Measurements from ENCODE around the gene TMC3. TPM values are rescaled to one million over a fixed set of nuclear protein-coding genes. Genes with fewer than 3 reads are reported as not detected.

The TMC3 gene
- total and polyA plus RNA-seq, 2 experiments from 2014 or later, result not detected

DNA sequence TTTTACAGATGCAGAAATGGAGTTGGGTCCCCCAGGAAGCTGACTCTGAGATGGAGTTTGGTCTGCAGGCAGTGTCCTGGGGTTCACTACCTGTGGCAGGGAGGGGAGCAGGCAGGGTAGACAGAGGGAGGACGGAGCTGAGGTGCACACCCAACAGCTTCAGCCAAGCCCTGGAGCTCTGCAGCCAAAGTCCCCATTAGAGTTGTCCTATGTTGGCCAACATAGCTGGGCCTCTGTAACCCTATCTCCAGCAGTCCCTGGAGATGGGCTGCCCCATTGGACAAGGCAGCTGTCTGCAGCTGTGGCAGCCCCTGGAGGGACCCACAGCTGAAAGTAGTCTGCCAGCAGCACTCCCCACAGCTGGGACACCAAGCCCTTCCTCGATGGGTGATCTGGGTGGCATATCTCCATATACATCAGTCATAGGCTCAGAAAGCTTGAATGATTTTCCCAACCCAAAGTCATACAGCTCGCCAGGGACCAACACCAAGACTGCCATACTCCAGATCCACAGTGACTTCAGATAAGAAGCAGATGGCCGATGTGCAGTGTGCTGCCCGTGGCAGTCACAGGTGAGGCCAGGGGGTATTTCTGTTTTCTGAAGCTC lies 82.0 kb downstream of the TMC3 start:
- peaks cover 2% of the 10 kb centered on the region for H3K4me1 ChIP-seq (ENCODE audit: insufficient read depth)
- WGBS, 2 experiments (ENCODE audit: low coverage in 1 of 2, low lambda C conversion rate in 2 of 2, missing lambda C conversion rate in 2 of 2), result 57 to 69% methylated on average over 5 of the region's 5 CpGs
- H3K27ac ChIP-seq, result no peak overlapping the region
- TF ChIP-seq EZH2 (IDR thresholded peaks at IDR 0.05; ENCODE audit: insufficient read depth, poor library complexity, severe bottlenecking) (no peak), EZH2phosphoT487 (IDR thresholded peaks at IDR 0.05; ENCODE audit: insufficient read depth, low read depth) (no peak)
- no peak overlapping the region for H3K9ac ChIP-seq
- no peaks in the 10 kb centered on the region for H3K9me3 ChIP-seq (ENCODE audit: low read depth)
- H3K4me3 ChIP-seq, result no peak overlapping the region
- no peaks in the 10 kb centered on the region for H3K9me2 ChIP-seq (ENCODE audit: insufficient read depth)
- no peak overlapping the region for H3K4me2 ChIP-seq (ENCODE audit: unreplicated experiment)
- H4K20me1 ChIP-seq (ENCODE audit: insufficient read depth), result no peaks in the 10 kb centered on the region
- in situ Hi-C loops (cut with MboI), result no loop called here
- H3F3A ChIP-seq (ENCODE audit: insufficient read depth), result 0 out of 2 replicates have a peak, but pooled peaks cover 14% of the 10 kb centered on the region
- H3K36me3 ChIP-seq (ENCODE audit: low read depth), result no peaks in the 10 kb centered on the region
- H2AFZ ChIP-seq, result no peak overlapping the region
- no peaks in the 10 kb centered on the region for H3K79me2 ChIP-seq (ENCODE audit: insufficient read depth)
- no peaks in the 10 kb centered on the region for H3K27me3 ChIP-seq (replicated peaks; ENCODE audit: insufficient read depth)
- no peak for DNase-seq

DNA sequence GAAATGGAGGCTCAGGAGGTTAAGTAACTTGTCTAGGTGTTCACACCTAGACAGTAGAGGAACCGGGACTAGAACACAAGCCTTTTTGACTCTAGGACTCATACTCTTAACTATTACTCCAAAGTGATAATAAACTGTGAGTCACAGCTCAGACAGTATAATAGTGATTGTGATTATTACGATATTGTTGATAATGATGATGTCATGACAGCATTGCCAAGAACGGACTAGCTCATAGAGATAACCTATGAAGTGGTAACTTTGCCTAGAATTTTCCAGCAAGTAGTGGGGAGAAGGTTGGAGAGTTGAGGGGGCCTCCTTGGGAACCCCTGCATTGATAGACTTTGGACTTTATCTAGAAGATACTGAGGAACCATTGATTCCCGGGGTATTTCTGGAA lies 84.1 kb downstream of the TMC3 start:
- Histone ChIP-seq H3K4me3 (no peak overlapping the region), H3K79me2 (ENCODE audit: insufficient read depth) (no peaks in the 10 kb centered on the region), H3K9ac (no peak overlapping the region), H3K36me3 (ENCODE audit: low read depth) (no peaks in the 10 kb centered on the region), H3K9me3 (ENCODE audit: low read depth) (no peaks in the 10 kb centered on the region), H4K20me1 (ENCODE audit: insufficient read depth) (no peaks in the 10 kb centered on the region), H3K4me1 (ENCODE audit: insufficient read depth) (no peaks in the 10 kb centered on the region), H3K27me3 (replicated peaks; ENCODE audit: insufficient read depth) (no peaks in the 10 kb centered on the region), H3K27ac (no peak overlapping the region), H3F3A (ENCODE audit: insufficient read depth) (0 out of 2 replicates have a peak, but pooled peaks cover 1% of the 10 kb centered on the region), H2AFZ (no peak overlapping the region), H3K9me2 (ENCODE audit: insufficient read depth) (no peaks in the 10 kb centered on the region), H3K4me2 (ENCODE audit: unreplicated experiment) (no peak overlapping the region)
- no peak for DNase-seq
- no peak for TF ChIP-seq EZH2phosphoT487 (IDR thresholded peaks at IDR 0.05; ENCODE audit: insufficient read depth, low read depth)
- TF ChIP-seq EZH2 (IDR thresholded peaks at IDR 0.05; ENCODE audit: insufficient read depth, poor library complexity, severe bottlenecking), result no peak
- in situ Hi-C loops (cut with MboI), result no loop called here
- 85 to 88% methylated on average over 4 of the region's 4 CpGs for WGBS, 2 experiments (ENCODE audit: low coverage in 1 of 2, low lambda C conversion rate in 2 of 2, missing lambda C conversion rate in 2 of 2)

DNA sequence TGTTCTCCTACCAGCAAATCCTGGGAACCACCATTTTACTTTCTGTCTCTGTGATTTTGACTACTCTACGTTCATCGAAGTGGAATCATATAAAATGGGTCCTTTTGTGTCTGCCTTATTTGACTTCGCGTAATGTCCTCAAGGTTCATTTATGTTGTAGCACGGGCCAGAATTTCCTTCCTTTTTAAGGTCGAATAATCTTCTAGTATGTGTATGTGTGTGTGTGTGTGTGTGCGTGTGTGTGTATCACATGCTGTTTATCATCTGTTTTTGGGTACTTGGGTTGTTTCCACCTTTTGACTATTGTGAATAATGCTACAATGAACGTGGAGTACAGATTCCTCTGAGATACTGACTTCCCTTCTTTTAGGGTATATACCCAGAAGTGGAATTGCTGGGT lies 85.4 kb downstream of the TMC3 start:
- no peaks in the 10 kb centered on the region for H3K9me2 ChIP-seq (ENCODE audit: insufficient read depth)
- in situ Hi-C loops (cut with MboI), result no loop called here
- H3K9me3 ChIP-seq (ENCODE audit: low read depth), result no peaks in the 10 kb centered on the region
- H3K36me3 ChIP-seq (ENCODE audit: low read depth), result no peaks in the 10 kb centered on the region
- H3K27ac ChIP-seq, result no peak overlapping the region
- no peak overlapping the region for H3K4me2 ChIP-seq (ENCODE audit: unreplicated experiment)
- no peaks in the 10 kb centered on the region for H3F3A ChIP-seq (ENCODE audit: insufficient read depth)
- no peak for DNase-seq
- H3K4me3 ChIP-seq, result no peak overlapping the region
- H3K4me1 ChIP-seq (ENCODE audit: insufficient read depth), result no peaks in the 10 kb centered on the region
- WGBS, 2 experiments (ENCODE audit: low coverage in 1 of 2, low lambda C conversion rate in 2 of 2, missing lambda C conversion rate in 2 of 2), result 81% methylated on average over 8 of the region's 8 CpGs
- H3K9ac ChIP-seq, result no peak overlapping the region
- no peak for TF ChIP-seq EZH2phosphoT487 (IDR thresholded peaks at IDR 0.05; ENCODE audit: insufficient read depth, low read depth)
- no peak for TF ChIP-seq EZH2 (IDR thresholded peaks at IDR 0.05; ENCODE audit: insufficient read depth, poor library complexity, severe bottlenecking)
- no peaks in the 10 kb centered on the region for H4K20me1 ChIP-seq (ENCODE audit: insufficient read depth)
- no peak overlapping the region for H2AFZ ChIP-seq
- H3K79me2 ChIP-seq (ENCODE audit: insufficient read depth), result no peaks in the 10 kb centered on the region
- no peaks in the 10 kb centered on the region for H3K27me3 ChIP-seq (replicated peaks; ENCODE audit: insufficient read depth)

DNA sequence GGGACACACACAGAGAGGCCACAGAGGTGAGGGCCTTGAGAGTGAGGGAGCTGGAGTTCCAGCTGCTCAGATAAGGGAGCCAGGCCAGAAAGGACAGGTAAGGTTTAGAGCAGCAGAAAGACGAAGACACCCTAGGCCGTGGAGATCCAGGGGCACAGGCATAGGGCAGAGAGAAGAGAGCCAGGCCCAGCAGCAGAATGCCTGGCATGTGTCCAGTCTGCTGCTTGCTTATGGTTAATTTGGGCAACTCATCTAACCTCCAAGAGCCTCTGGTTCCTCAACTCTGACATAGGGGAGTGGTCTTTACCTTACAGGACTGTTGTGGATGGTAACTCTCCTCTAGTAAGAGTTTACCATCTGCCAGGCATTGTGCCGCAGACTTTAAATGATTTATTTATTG lies 86.0 kb downstream of the TMC3 start:
- no peak overlapping the region for H3K27ac ChIP-seq
- H3K4me3 ChIP-seq, result no peak overlapping the region
- no peaks in the 10 kb centered on the region for H3F3A ChIP-seq (ENCODE audit: insufficient read depth)
- in situ Hi-C loops (cut with MboI), result no loop called here
- no peak overlapping the region for H3K9ac ChIP-seq
- H3K9me2 ChIP-seq (ENCODE audit: insufficient read depth), result no peaks in the 10 kb centered on the region
- no peaks in the 10 kb centered on the region for H3K4me1 ChIP-seq (ENCODE audit: insufficient read depth)
- no peak overlapping the region for H2AFZ ChIP-seq
- no peaks in the 10 kb centered on the region for H3K9me3 ChIP-seq (ENCODE audit: low read depth)
- DNase-seq, result no peak
- no peaks in the 10 kb centered on the region for H4K20me1 ChIP-seq (ENCODE audit: insufficient read depth)
- H3K4me2 ChIP-seq (ENCODE audit: unreplicated experiment), result no peak overlapping the region
- no peaks in the 10 kb centered on the region for H3K79me2 ChIP-seq (ENCODE audit: insufficient read depth)
- H3K36me3 ChIP-seq (ENCODE audit: low read depth), result no peaks in the 10 kb centered on the region
- TF ChIP-seq EZH2 (IDR thresholded peaks at IDR 0.05; ENCODE audit: insufficient read depth, poor library complexity, severe bottlenecking) (no peak), EZH2phosphoT487 (IDR thresholded peaks at IDR 0.05; ENCODE audit: insufficient read depth, low read depth) (no peak)
- no peaks in the 10 kb centered on the region for H3K27me3 ChIP-seq (replicated peaks; ENCODE audit: insufficient read depth)
- 95% methylated on average over 3 of the region's 3 CpGs for WGBS, 2 experiments (ENCODE audit: low coverage in 1 of 2, low lambda C conversion rate in 2 of 2, missing lambda C conversion rate in 2 of 2)
